Stimulated activated CD4-positive, alpha-beta T cell treated with anti-CD3 and anti-CD28 coated beads, Interleukin-1b, Interleukin-23, amount 100 ng/mL, for 4 hours (primary cell): ENCODE results near the gene CATSPERZ.
A peak's percentile ranks its signal among the peaks of the same experiment; 100 is the strongest.

Experiments
- DNase-seq, 2 donors: peaks; one replicate each; pipeline ENCODE4 v3.0.0-alpha.2; 2020; ENCODE audit warnings: low read depth in 2 of 2

Gene CATSPERZ

GRCh38 chr11:64341429-64341828 lies 41.3 kb downstream of the CATSPERZ start:
- DNase-seq, result no peak

- peak; percentile 88 to 89 for DNase-seq
These were observed 42.0 kb downstream of the CATSPERZ start for GRCh38 chr11:64341851-64342791.

- DNase-seq, result no peak
These were observed 42.9 kb downstream of the CATSPERZ start for GRCh38 chr11:64342869-64343745.

- DNase-seq, result no peak
These were observed 43.8 kb downstream of the CATSPERZ start for GRCh38 chr11:64343767-64344559.

GRCh38 chr11:64344787-64345186 lies 44.6 kb downstream of the CATSPERZ start:
- DNase-seq, result no peak

GRCh38 chr11:64347193-64347867 lies 47.2 kb downstream of the CATSPERZ start:
- no peak for DNase-seq

GRCh38 chr11:64348383-64349024 lies 48.3 kb downstream of the CATSPERZ start:
- DNase-seq, result no peak

- no peak for DNase-seq
These were observed 48.8 kb downstream of the CATSPERZ start for GRCh38 chr11:64349025-64349387.

- DNase-seq, result no peak
These were observed 49.2 kb downstream of the CATSPERZ start for GRCh38 chr11:64349404-64349803.

- DNase-seq, result no peak
These were observed 51.0 kb downstream of the CATSPERZ start for GRCh38 chr11:64351136-64351631.

GRCh38 chr11:64352099-64352994 lies 52.2 kb downstream of the CATSPERZ start:
- no peak for DNase-seq

- DNase-seq, result no peak
These were observed 53.0 kb downstream of the CATSPERZ start for GRCh38 chr11:64352995-64353714.

- no peak for DNase-seq
These were observed 53.8 kb downstream of the CATSPERZ start for GRCh38 chr11:64353715-64354506.
